K562 (cell line): ENCODE data around the gene LRIT1. TPM values are rescaled to one million over a fixed set of nuclear protein-coding genes. Genes with fewer than 3 reads are reported as not detected.

Source experiments
- ATAC-seq: fragments of 200-7000 bp; cut with Tn5 transposase; 3 replicates; pipeline ENCODE4 v1.9.1; 2020; ENCODE audit warnings: moderate library complexity
- BruUV-seq: library from RNA; stranded (reverse); fragments of 400-500 nt; replicated peaks from 2 replicates; lab custom pipeline; 2021; lab: Mats Ljungman, UMichigan
- CTCF ChIA-PET: fragments of 300-600 bp; formaldehyde crosslinking; extraction: SDS; loops from one replicate; lab custom pipeline; 2021; ENCODE audit warnings: low intra/inter-chr PET ratio; lab: Yijun Ruan, JAX
- POLR2A ChIA-PET: fragments of 300-600, 350-650 bp; sonication (Branson Sonifier 250); formaldehyde crosslinking; extraction: SDS; loops from one replicate; lab custom pipeline; 2021; ENCODE audit warnings: antibody characterized with exemption, inconsistent platforms; lab: Yijun Ruan, JAX
- DNase-seq, 4 experiments: peaks; one replicate each; pipeline versions ENCODE4 v3.0.0 to v3.0.0-alpha.2; 2011 to 2018; ENCODE audit warnings: low spot score in 3 of 4, mixed read lengths in 3 of 4; ENCODE audit errors: extremely low read depth in 1 of 4
- FAIRE-seq: peaks from 2 replicates; lab custom pipeline; 2011; peaks lifted over from hg19 to GRCh38; lab: Jason Lieb, UNC
- H2AFZ ChIP-seq: 2 replicates; pipeline ENCODE4 v1.6.0; 2011; ENCODE audit warnings: low read depth, low read length, control low read depth, inconsistent platforms
- H3K27ac ChIP-seq: fragments of 200-600 bp; 3 replicates; pipeline ENCODE4 v1.8.0; 2011; ENCODE audit warnings: low read depth, mild to moderate bottlenecking, control low read depth, inconsistent platforms, low read length, moderate library complexity, mixed read lengths; ENCODE audit errors: extremely low read depth
- H3K27me3 ChIP-seq, 2 experiments: fragments of 300-600 bp in 1 of 2; 2 replicates in 1 of 2; 3 replicates in 1 of 2; pipeline versions ENCODE4 v1.6.0 to v1.8.0; 2011; ENCODE audit warnings: inconsistent platforms in 2 of 2, low read length in 2 of 2, mild to moderate bottlenecking in 1 of 2, mixed read lengths in 1 of 2, moderate library complexity in 1 of 2; ENCODE audit not compliant: control insufficient read depth in 2 of 2, insufficient read depth in 2 of 2
- H3K36me3 ChIP-seq: fragments of 300-600 bp; 3 replicates; pipeline ENCODE4 v1.8.0; 2011; ENCODE audit warnings: mild to moderate bottlenecking, low read length, inconsistent platforms; ENCODE audit not compliant: control insufficient read depth, insufficient read depth
- H3K4me1 ChIP-seq, 2 experiments: fragments of 200-600 bp in 1 of 2; replicated peaks in 1 of 2; 2 replicates in 1 of 2; 3 replicates in 1 of 2; pipeline versions ENCODE4 v1.5.1 to v1.8.0; 2011; ENCODE audit warnings: inconsistent platforms in 2 of 2, low read length in 2 of 2, mild to moderate bottlenecking in 1 of 2, mixed read lengths in 1 of 2, moderate library complexity in 1 of 2; ENCODE audit not compliant: control insufficient read depth in 2 of 2, insufficient read depth in 2 of 2
- H3K4me2 ChIP-seq: 2 replicates; pipeline ENCODE4 v1.6.1; 2011; ENCODE audit warnings: low read length, control low read depth, inconsistent platforms, mixed read lengths; ENCODE audit not compliant: insufficient read depth
- H3K4me3 ChIP-seq: fragments of 200-600 bp; sonication (generic), shearing (Covaris generic); 2 replicates; pipeline ENCODE4 v1.5.1; 2016; ENCODE audit warnings: control low read depth, inconsistent platforms
- H3K79me2 ChIP-seq: fragments of 200-600 bp; 3 replicates; pipeline ENCODE4 v1.8.0; 2011; ENCODE audit warnings: low read length, inconsistent platforms; ENCODE audit not compliant: control insufficient read depth, insufficient read depth
- H3K9ac ChIP-seq, 2 experiments: 2 replicates each; pipeline versions ENCODE4 v1.6.0 to v1.6.1; 2011; ENCODE audit warnings: low read depth in 2 of 2, low read length in 2 of 2, control low read depth in 1 of 2, inconsistent platforms in 1 of 2, mild to moderate bottlenecking in 1 of 2, mixed read lengths in 1 of 2; ENCODE audit not compliant: insufficient read depth in 1 of 2
- H3K9me1 ChIP-seq: one replicate; pipeline ENCODE4 v1.6.0; 2011; ENCODE audit warnings: inconsistent platforms, mild to moderate bottlenecking, low read length, moderate library complexity; ENCODE audit not compliant: control insufficient read depth, insufficient read depth
- H3K9me3 ChIP-seq: replicated peaks from 2 replicates; pipeline ENCODE4 v1.5.1; 2011; ENCODE audit warnings: low read depth, low read length, inconsistent platforms; ENCODE audit not compliant: control insufficient read depth, insufficient read depth
- H4K20me1 ChIP-seq: replicated peaks from 2 replicates; pipeline ENCODE4 v1.6.1; 2011; ENCODE audit warnings: low read length, inconsistent platforms, mixed read lengths; ENCODE audit not compliant: control insufficient read depth, insufficient read depth
- ATF6 ChIP-seq: sonication (generic); formaldehyde crosslinking; IDR thresholded peaks from 2 replicates; pipeline ENCODE4 v1.4.0; 2020; ENCODE audit warnings: mild to moderate bottlenecking, missing genetic modification reagents
- CBX1 ChIP-seq: sonication (generic); IDR thresholded peaks from 2 replicates; pipeline ENCODE4 v1.6.1; 2016; ENCODE audit warnings: antibody characterized with exemption, low read depth, mild to moderate bottlenecking
- ELF1 ChIP-seq: fragments of 200-800 bp; sonication (Bioruptor generic); IDR thresholded peaks from 2 replicates; pipeline ENCODE4 v1.6.1; 2016; ENCODE audit warnings: missing genetic modification characterization, missing compliant biosample characterization
- ELK3 ChIP-seq: fragments of 450-650 bp; formaldehyde crosslinking; IDR thresholded peaks from 2 replicates; pipeline ENCODE4 v1.4.0; 2020; ENCODE audit warnings: mild to moderate bottlenecking
- FOS ChIP-seq: IDR thresholded peaks from 3 replicates; pipeline ENCODE4 v1.6.1; 2011; ENCODE audit not compliant: insufficient read length; ENCODE audit errors: extremely low read depth
- MYNN ChIP-seq, 2 experiments: sonication (generic); formaldehyde crosslinking in 1 of 2; IDR thresholded peaks; 2 replicates each; pipeline versions ENCODE4 v1.5.0 to v1.6.1; 2016 to 2020; ENCODE audit warnings: antibody characterized with exemption in 1 of 2, missing genetic modification reagents in 1 of 2
- ZNF217 ChIP-seq: sonication (generic); formaldehyde crosslinking; IDR thresholded peaks from 2 replicates; pipeline ENCODE4 v1.8.0; 2022; ENCODE audit warnings: mild to moderate bottlenecking, missing genetic modification reagents
- WGBS: fragments of 100-300 bp; shearing (Covaris generic); methylation state at CpG from one replicate; pipeline ENCODE4 v1.1.6; 2016; ENCODE audit warnings: low coverage, mixed read lengths; ENCODE audit not compliant: insufficient coverage; ENCODE audit errors: missing lambda C conversion rate; 5-methylcytosine and 5-hydroxymethylcytosine counted together
- in situ Hi-C: fragments of 300-500 bp; cut with MboI; formaldehyde crosslinking; loops from 4 replicates; pipeline ENCODE4 v1.15.0; 2018; ENCODE audit warnings: inconsistent platforms, mixed read lengths
- intact Hi-C: fragments of 100-400 bp; cut with micrococcal nuclease; formaldehyde crosslinking; loops from 2 replicates; pipeline ENCODE4 v1.14.2; 2022
- polyA plus RNA-seq, 8 experiments: library from polyadenylated mRNA; depleted of rRNA in 4 of 8; stranded (reverse) in 5 of 8; unstranded in 3 of 8; fragments of >200 nt; fragmentation: Nextera tagmentation in 2 of 8; fragmentation: Illumina TruSeq in 1 of 8; extraction: Ambion mirVana in 2 of 8; extraction: Trizol in 1 of 8; gene quantifications; 2 replicates each; pipeline versions ENCODE4 v1.2.1 to v1.2.3, GENCODE V29; 2011 to 2014; ENCODE audit warnings: inconsistent platforms in 1 of 8, missing spikeins in 1 of 8
- total RNA-seq, 7 experiments: library from RNA; depleted of rRNA in 6 of 7; stranded (reverse); fragments of >200 nt in 6 of 7; fragmentation: Illumina TruSeq in 2 of 7; extraction: Trizol in 2 of 7; gene quantifications; 2 replicates each; pipeline versions ENCODE4 v1.2.1 to v1.2.3, GENCODE V29; 2011 to 2021; ENCODE audit warnings: low replicate concordance in 1 of 7

The LRIT1 gene
- total and polyA plus RNA-seq, 9 of the 15 experiments (the other 6 are each of a cell fraction or from before 2014, with no cell fraction given): not detected

DNA sequence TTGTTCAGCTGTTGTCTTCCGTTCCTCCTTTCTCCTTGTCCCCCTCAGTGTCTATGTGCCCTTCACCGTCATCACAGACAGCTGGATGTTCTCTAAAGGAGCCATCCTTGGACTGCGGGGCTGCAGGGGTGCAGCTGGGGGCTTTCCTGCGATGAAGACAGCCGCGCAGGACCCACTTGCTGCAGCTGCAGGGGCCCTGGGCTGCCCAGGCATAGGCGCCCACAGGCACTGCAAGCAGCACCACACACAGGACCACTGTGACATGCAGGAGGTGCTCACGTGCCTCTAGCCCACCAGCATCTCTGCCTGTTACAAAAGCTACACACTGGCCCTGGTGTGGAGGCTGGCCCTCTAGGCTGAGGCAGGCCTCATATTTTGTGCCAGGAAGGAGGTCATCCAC, 19.4 kb downstream of the LRIT1 start:
- FAIRE-seq (no peak), ATAC-seq (no peak), DNase-seq (no peak)
- Histone ChIP-seq H3K4me1 (no peaks in the 10 kb centered on the region), H3K79me2 (no peaks in the 10 kb centered on the region), H3K9ac (no peak overlapping the region), H3K9me3 (no peaks in the 10 kb centered on the region), H3K4me2 (no peak overlapping the region), H3K9me1 (no peaks in the 10 kb centered on the region), H2AFZ (no peak overlapping the region), H3K36me3 (no peaks in the 10 kb centered on the region), H3K27me3 (peaks cover 2 to 18% of the 10 kb centered on the region in 2 experiments; a peak in 3 of 5 replicates), H3K27ac (no peak overlapping the region), H4K20me1 (no peaks in the 10 kb centered on the region), H3K4me3 (no peak overlapping the region)
- WGBS: 0% methylated on average over 8 of the region's 8 CpGs
- intact Hi-C loops: no loop called here
- CTCF ChIA-PET: no interaction called here
- TF ChIP-seq ZNF217: no peak
- TF ChIP-seq MYNN (IDR thresholded peaks at IDR 0.05): no peak
- no peak for TF ChIP-seq MYNN (CRISPR knock-in tag; IDR thresholded peaks at IDR 0.05)
- TF ChIP-seq ELF1 (tag): no peak
- TF ChIP-seq ATF6: no peak
- no peak for TF ChIP-seq ELK3 (CRISPR knock-in tag)
- TF ChIP-seq CBX1: no peak
- TF ChIP-seq FOS: no peak
- no TSS peak for BruUV-seq
- POLR2A ChIA-PET: interaction anchor here (0.6 kb wide), 1 partner anchor 1005 kb away, joined by 4 read pairs; no protein-coding TSS in a partner anchor
- in situ Hi-C loops: no loop called here
